GM18498 (cell line): ENCODE measurements around the gene NMNAT2.

ENCODE experiments used
- ATAC-seq: cut with Tn5 transposase; IDR thresholded peaks from one replicate; pipeline ENCODE4 v1.9.1; 2021; ENCODE audit warnings: mild to moderate bottlenecking, moderate library complexity; ENCODE audit not compliant: unreplicated experiment

Gene NMNAT2

GRCh38 chr1:183272390-183272848 lies 145.8 kb downstream of the NMNAT2 start:
- no peak for ATAC-seq

GRCh38 chr1:183270541-183271141 lies 147.5 kb downstream of the NMNAT2 start:
- no peak for ATAC-seq

GRCh38 chr1:183267646-183268431 lies 150.3 kb downstream of the NMNAT2 start:
- ATAC-seq, result no peak

GRCh38 chr1:183263886-183264602 lies 154.1 kb downstream of the NMNAT2 start:
- no peak for ATAC-seq

- no peak for ATAC-seq
Measured at GRCh38 chr1:183262628-183263200, 155.5 kb downstream of the NMNAT2 start.

- no peak for ATAC-seq
Measured at GRCh38 chr1:183259924-183260323, 158.3 kb downstream of the NMNAT2 start.

- no peak for ATAC-seq
Measured at GRCh38 chr1:183255073-183255472, 163.1 kb downstream of the NMNAT2 start.

GRCh38 chr1:183251959-183252450 lies 166.2 kb downstream of the NMNAT2 start:
- no peak for ATAC-seq

- ATAC-seq, result no peak
Measured at GRCh38 chr1:183251101-183251958, 166.8 kb downstream of the NMNAT2 start.

- ATAC-seq, result no peak
Measured at GRCh38 chr1:183249941-183250452, 168.2 kb downstream of the NMNAT2 start.

GRCh38 chr1:183248989-183249691 lies 169.0 kb downstream of the NMNAT2 start:
- ATAC-seq, result no peak

- no peak for ATAC-seq
Measured at GRCh38 chr1:183247931-183248330, 170.2 kb downstream of the NMNAT2 start.

GRCh38 chr1:183247484-183247883 lies 170.7 kb downstream of the NMNAT2 start:
- ATAC-seq, result no peak

- no peak for ATAC-seq
Measured at GRCh38 chr1:183247066-183247465, 171.1 kb downstream of the NMNAT2 start.

- no peak for ATAC-seq
Measured at GRCh38 chr1:183246436-183246835, 171.7 kb downstream of the NMNAT2 start.

GRCh38 chr1:183245357-183245756 lies 172.8 kb downstream of the NMNAT2 start:
- no peak for ATAC-seq

GRCh38 chr1:183244466-183244865 lies 173.7 kb downstream of the NMNAT2 start:
- no peak for ATAC-seq

- no peak for ATAC-seq
Measured at GRCh38 chr1:183243161-183244050, 174.8 kb downstream of the NMNAT2 start.
